ENCODE data around the gene CSF2RB.

DNA sequence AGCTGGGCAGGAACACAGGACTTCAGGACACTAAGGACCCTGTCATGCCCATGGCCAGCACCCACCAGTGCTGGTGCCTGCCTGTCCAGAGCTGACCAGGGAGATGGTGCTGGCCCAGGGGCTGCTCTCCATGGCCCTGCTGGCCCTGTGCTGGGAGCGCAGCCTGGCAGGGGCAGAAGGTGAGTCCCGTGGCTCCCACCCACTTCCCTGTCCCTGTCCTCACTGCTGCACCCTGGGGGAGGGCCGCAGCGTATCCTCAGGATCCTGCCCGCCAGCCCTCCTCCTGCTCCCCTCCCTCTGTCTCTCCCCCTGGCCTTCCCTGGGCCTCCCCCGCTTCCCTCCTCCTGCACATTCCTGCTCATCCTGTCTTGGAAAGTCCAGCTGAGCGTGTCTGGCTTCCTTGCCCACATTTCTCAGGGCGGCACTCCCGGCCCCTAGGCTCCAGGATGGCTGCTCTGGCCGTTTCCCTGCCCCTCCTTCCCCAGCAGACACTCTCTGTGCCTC lies 8.7 kb downstream of the CSF2RB start:
- TF ChIP-seq HDAC2 (IDR thresholded peaks at IDR 0.05) (no peak), HMGXB4 (CRISPR knock-in tag; IDR thresholded peaks at IDR 0.05; ENCODE audit: borderline replicate concordance) (no peak), JUN (IDR thresholded peaks at IDR 0.05) (no peak)
- TF ChIP-seq, protein P1, sequence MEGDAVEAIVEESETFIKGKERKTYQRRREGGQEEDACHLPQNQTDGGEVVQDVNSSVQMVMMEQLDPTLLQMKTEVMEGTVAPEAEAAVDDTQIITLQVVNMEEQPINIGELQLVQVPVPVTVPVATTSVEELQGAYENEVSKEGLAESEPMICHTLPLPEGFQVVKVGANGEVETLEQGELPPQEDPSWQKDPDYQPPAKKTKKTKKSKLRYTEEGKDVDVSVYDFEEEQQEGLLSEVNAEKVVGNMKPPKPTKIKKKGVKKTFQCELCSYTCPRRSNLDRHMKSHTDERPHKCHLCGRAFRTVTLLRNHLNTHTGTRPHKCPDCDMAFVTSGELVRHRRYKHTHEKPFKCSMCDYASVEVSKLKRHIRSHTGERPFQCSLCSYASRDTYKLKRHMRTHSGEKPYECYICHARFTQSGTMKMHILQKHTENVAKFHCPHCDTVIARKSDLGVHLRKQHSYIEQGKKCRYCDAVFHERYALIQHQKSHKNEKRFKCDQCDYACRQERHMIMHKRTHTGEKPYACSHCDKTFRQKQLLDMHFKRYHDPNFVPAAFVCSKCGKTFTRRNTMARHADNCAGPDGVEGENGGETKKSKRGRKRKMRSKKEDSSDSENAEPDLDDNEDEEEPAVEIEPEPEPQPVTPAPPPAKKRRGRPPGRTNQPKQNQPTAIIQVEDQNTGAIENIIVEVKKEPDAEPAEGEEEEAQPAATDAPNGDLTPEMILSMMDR (IDR thresholded peaks at IDR 0.05) = no peak
